ENCODE measurements around the gene NXPE4.
"Not testable (repeated sequence)": the region's sequence is repeated elsewhere in the genome, so short reads cannot be mapped to it uniquely, and the experiment has no call there.

The NXPE4 gene

DNA sequence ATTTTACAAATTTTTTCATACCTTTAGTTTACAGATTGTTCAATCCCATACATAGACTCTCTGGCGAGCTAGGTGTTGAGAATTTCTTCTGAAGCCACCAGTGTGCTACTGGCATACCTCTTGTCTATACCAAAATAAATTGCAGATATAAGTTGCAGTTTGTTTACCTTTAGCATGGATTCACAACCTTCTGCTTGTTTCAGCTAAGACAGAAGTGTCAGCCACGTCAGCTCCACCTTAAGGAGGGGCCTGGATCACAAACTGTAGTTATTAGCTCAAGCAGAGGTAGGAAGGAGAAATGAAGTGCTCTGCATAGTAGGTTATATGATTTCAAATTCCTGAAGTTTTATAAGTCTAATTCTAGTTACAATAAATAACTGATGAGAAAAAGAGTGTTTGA, at the start of gene NXPE4:
Gene NXPE4, minus strand, starts transcription at position 216 of the 400 bp plus-strand sequence. CDS start 1,027 bp downstream, outside the sequence.
- no peak for DNase-seq (ENCODE audit: low read depth)

DNA sequence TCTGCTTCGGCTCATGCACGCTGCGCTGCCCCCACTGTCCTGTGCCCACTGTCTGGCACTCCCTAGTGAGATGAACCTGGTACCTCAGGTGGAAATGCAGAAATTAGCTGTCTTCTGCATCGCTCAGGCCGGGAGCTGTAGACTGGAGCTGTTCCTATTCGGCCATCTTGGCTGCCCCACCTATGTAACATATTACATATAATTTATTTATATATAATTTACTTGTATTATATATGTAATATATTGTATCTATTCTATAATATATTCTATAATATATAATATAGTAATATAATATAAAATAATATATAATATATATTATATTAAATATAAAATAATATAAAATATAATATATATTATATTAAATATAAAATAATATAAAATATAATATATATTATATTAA, 43.9 kb upstream of the NXPE4 start:
- DNase-seq (ENCODE audit: low read depth), result not testable (repeated sequence)

DNA sequence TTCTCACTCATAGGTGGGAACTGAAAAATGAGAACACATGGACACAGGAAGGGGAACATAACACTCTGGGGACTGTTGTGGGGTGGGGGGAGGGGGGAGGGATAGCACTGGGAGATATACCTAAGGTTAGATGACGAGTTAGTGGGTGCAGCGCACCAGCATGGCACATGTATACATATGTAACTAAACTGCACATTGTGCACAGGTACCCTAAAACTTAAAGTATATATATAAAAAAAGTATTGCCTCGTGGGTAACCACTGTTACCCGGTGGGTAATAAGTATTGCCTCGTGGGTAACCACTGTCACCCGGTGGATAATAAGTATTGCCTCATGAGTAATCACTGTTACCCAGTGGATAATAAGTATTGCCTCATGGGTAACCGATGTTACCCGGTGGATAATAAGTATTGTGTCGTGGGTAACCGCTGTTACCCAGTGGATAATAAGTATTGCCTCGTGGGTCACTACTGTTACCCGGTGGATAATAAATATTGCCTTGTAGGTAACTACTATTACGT, 35.9 kb upstream of the NXPE4 start:
- not testable (repeated sequence) for DNase-seq (ENCODE audit: low read depth)

- DNase-seq (ENCODE audit: low read depth), result no peak
Measured at GRCh38 chr11:114625294-114625693, 29.7 kb upstream of the NXPE4 start.

DNA sequence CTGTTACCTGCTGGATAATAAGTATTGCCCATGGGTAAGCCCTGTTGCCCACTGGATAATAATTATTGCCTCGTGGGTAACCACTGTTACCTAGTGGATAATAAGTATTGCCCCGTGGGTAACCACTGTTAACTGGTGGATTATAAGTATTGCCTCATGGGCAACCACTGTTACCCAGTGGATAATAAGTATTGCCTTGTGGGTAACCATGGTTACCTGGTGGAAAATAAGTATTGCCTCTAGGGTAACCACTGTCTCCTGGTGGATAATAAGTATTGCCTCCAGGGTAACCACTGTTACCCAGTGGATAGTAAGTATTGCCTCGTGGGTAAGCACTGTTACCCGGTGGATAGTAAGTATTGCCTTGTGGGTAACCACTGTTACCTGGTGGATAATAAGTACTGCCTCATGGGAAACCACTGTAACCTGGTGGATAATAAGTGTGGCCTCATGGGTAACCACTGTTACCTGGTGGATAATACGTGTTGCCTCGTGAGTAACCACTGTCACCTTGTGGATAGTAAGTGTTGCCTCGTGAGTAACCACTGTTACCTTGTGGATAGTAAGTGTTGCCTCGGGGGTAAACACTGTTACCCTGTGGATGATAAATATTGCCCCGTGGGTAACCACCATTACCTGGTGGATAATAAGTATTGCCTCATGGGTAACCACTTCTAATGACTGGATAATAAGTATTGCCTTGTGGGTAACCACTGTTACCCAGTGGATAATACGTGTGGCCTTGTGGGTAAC, 29.0 kb upstream of the NXPE4 start:
- no peak for DNase-seq (ENCODE audit: low read depth)

- no peak for DNase-seq (ENCODE audit: low read depth)
Measured at GRCh38 chr11:114623720-114624119, 28.1 kb upstream of the NXPE4 start.

DNA sequence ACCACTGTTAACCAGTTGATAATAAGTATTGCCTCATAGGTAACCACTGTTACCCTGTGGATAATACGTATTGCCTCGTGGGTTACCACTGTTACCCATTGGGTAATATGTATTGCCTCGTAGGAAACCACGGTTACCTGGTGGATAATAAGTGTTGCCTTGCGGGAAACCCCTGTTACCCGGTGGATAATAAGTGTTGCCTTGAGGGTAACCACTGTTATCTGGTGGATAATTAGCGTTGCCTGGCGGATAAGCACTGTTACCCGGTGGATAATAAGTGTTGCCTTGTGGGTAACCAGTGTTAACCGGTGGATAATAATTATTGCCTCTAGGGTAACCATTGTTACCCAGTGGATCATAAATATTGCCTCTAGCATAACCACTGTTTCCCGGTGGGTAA, 27.3 kb upstream of the NXPE4 start:
- DNase-seq (ENCODE audit: low read depth), result no peak

DNA sequence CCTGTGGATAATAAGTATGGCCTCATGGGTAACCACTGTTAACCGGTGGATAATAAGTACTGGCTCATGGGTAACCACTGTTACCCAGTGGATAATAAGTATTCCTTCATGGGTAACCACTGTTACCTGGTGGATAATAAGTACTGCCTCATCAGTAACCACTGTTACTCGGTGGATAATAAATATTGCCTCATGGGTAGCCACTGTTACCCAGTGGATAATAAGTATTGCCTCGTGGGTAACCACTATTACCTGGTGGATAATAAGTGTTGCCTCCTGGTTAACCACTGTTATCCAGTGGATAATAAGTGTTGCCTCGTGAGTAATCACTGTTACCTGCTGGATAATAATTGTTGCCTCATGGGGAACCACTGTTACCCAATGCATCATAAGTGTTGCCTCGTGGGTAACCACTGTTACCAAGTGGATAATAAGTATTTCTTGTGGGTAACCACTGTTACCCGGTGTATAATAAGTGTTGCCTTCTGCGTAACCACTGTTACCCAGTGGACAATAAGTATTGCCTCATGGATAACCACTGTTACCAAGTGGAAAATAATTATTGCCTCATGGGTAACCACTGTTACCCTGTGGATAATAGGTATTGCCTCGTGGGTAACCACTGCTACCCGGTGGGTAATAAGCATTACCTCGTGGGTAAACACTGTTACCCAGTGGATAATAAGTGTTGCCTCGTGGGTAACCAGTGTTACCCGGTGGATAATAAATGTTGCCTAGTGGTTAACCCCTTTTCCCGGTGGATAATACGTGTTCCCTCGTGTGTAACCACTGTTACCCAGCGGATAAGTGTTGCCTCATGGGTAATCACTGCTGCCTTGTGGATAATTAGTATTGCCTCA, 26.6 kb upstream of the NXPE4 start:
- no peak for DNase-seq (ENCODE audit: low read depth)

DNA sequence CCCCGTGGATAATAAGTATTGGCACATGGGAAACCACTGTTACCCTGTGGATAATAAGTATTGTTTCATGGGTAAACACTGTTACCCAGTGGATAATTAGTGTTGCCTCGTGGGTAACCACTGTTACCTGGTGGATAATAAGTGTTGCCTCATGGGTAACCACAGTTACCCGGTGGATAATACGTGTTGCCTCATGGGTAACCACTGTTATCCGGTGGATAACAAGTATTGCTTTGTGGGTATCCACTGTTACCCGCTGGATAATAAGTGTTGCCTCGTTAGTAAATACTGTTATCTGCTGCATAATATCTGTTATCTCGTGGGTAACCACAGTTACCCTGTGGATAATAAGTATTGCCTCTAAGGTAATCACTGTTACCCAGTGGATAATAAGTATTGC, 25.5 kb upstream of the NXPE4 start:
- no peak for DNase-seq (ENCODE audit: low read depth)

- DNase-seq (ENCODE audit: low read depth), result no peak
Measured at GRCh38 chr11:114619659-114620173, 24.1 kb upstream of the NXPE4 start.

GRCh38 chr11:114618139-114618538, 22.6 kb upstream of the NXPE4 start:
- no peak for DNase-seq (ENCODE audit: low read depth)

DNA sequence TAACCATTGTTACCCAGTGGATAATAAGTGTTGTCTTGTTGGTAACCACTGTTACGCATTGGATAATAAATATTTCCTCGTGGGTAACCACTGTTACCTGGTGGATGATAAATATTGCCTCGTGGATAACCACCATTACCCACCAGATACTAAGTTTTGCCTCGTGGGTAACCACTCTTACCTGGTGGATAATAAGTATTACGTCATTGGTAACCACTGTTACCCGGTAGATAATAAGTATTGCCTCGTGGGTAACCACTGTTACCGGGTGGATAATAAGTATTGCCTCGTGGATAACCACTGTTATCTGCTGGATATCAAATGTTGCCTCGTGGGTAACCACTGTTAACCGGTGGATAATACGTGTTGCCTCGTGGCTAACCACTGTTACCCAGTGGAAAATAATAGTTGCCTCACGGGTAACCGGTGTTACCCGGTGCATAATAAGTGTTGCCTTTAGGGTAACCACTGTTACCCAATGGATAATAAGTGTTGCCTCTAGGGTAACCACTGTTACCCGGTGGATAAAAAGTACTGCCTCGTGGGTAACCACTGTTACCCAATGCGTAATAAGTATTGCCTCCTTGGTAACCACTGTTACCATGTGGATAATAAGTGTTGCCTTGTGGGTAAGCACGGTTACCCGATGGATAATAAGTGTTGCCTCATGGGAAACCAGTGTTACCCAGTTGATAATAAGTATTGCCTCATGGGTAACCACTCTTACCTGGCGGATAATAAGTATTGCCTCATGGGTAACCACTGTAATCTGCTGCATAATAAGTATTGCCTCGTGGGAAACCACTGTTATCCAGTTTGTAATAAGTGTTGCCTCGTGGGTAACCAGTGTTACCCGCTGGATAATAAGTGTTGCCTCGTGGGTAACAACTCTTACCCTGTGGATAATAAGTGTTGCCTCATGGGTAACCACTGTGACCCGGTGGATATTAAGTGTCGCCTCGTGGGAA, 21.9 kb upstream of the NXPE4 start:
- no peak for DNase-seq (ENCODE audit: low read depth)

DNA sequence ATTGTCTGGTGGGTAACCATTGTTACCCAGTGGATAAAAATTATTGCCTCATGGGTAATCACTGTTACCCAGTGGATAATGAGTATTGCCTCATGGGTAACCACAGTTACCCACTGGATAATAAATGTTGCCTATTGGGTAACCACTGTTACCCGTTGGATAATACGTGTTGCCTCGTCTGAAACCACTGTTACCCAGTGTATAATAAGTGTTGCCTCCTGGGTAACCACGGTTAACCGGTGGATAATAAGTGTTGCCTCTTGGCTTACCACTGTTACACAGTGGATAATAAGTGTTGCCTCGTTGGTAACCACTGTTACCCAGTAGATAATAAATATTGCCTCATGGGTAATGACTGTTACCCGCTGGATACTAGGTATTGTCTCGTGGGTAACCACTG, 20.9 kb upstream of the NXPE4 start:
- no peak for DNase-seq (ENCODE audit: low read depth)

DNA sequence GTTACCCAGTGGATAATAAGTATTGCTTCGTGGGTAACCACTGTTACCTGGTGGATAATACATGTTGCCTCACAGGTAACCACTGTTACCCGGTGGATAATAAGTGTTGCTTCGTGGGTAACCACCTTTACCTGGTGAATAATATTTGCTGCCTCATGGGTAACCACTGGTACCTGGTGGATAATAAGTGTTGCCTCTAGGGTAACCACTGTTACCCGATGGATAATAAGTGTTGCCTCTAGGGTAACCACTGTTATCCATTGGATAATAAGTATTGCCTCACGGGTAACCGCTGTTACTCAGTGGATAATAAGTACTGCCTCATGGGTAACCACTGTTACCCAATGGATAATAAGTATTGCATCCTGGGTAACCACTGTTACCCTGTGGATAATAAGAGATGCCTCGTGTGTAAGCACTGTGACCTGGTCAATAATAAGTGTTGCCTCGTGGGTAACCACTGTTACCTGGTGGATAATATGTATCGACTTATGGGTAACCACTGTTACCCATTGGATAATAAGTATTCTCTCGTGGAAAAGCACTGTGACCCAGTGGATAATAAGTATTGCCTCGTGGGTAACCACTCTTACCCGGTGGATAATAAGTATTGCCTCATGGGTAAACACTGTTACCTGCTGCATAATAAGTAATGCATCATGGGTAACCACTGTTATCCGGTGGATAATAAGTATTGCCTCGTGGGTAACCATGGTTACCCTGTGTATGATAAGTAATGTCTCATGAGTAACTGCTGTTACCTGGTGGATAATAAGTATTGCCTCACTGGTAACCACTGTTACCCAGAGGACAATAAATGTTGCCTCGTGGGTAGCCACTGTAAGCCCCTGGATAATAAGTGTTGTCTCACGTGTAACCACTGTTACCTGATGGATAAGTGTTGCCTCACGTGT, 20.1 kb upstream of the NXPE4 start:
- no peak for DNase-seq (ENCODE audit: low read depth)

GRCh38 chr11:114614127-114614720, 18.6 kb upstream of the NXPE4 start:
- no peak for DNase-seq (ENCODE audit: low read depth)

GRCh38 chr11:114613094-114613493, 17.5 kb upstream of the NXPE4 start:
- not testable (repeated sequence) for DNase-seq (ENCODE audit: low read depth)

DNA sequence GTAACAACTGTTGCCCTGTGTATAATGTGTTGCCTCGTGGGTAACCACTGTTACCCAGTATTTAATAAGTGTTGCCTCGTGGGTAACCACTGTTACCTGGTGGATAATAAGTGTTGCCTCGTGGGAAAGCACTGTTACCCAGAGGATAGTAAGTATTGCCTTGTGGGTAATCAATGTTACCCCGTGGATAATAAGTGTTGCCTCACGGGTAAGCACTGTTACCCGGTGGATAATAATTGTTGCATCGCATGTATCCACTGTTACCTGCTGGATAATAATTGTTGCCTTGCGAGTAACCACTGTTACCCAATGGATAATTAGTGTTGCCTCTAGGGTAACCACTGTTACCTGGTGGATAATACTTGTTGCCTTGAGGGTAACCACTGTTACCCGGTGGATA, 17.1 kb upstream of the NXPE4 start:
- no peak for DNase-seq (ENCODE audit: low read depth)

DNA sequence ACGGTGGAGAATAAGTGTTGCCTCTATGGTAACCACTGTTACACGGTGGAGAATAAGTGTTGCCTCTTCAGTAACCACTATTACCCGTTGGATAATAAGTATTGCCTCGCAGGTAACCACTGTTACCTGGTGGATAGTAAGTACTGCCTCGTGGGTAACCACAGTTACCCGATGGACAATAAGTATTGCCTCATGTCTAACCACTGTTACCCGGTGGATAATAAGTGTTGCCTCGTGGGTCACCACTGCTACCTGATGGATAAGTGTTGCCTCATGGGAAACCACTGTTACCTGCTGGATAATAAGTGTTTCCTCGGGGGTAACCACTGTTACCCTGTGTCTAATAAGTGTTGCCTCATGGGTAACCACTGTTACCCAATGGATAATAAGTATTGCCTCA, 16.6 kb upstream of the NXPE4 start:
- not testable (repeated sequence) for DNase-seq (ENCODE audit: low read depth)

- DNase-seq (ENCODE audit: low read depth), result peak; percentile 12
Measured at GRCh38 chr11:114610984-114611944, 15.7 kb upstream of the NXPE4 start.

Data from ELR (cell line).